Measurements from ENCODE around the gene IGSF3. TPM values are rescaled to one million over a fixed set of nuclear protein-coding genes. Genes with fewer than 3 reads are reported as not detected.
"Not testable (repeated sequence)": the region's sequence is repeated elsewhere in the genome, so short reads cannot be mapped to it uniquely, and the experiment has no call there.

IGSF3 gene
- total RNA-seq, 1 donor from 2014 or later, result 37.1 TPM

DNA sequence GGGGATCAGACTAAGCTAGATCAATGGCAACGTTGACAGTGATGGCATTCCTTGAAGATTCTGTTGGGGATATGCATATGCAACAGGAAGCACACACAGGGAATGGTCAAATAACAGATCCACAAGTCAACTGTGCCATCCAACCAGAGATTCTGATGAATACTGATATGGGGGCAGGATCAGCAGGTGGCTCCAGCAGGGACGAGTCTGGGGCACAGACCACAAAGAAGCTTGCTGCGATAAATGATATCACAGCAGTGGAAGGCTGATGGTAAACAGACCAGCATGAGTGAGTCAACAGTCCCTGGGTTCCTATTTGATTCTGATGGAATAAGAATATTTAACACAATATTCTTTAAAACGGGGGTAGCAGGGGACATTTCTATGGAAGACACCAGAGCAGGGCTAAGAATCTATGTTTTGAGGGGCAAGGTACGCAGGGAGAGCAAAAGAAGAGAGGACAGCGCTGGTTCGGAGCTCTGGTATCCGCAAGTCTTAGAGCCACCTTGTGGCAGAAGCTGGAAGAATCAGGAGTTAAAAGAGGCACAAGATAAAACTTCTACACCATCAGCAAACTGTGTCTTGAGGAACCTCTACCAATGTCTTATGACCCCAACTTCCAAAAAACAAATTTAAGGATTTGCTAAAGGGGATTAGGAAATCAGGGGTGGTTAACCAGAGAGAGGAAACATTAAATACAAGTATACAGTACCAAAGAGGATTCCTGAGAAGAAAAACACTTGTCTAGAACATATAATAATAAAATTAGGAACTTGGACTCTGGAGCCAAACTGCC is 71.4 kb downstream of the IGSF3 start:
- peak; percentile 16 for DNase-seq (ENCODE audit: low read depth)
- not testable (repeated sequence) for H3K27me3 ChIP-seq (ENCODE audit: control insufficient read depth, insufficient read depth, low read length); H3K36me3 ChIP-seq (ENCODE audit: control insufficient read depth, insufficient read depth, low read length); FAIRE-seq; H3K4me3 ChIP-seq (ENCODE audit: low read depth, low read length)
- TF ChIP-seq, protein P1, sequence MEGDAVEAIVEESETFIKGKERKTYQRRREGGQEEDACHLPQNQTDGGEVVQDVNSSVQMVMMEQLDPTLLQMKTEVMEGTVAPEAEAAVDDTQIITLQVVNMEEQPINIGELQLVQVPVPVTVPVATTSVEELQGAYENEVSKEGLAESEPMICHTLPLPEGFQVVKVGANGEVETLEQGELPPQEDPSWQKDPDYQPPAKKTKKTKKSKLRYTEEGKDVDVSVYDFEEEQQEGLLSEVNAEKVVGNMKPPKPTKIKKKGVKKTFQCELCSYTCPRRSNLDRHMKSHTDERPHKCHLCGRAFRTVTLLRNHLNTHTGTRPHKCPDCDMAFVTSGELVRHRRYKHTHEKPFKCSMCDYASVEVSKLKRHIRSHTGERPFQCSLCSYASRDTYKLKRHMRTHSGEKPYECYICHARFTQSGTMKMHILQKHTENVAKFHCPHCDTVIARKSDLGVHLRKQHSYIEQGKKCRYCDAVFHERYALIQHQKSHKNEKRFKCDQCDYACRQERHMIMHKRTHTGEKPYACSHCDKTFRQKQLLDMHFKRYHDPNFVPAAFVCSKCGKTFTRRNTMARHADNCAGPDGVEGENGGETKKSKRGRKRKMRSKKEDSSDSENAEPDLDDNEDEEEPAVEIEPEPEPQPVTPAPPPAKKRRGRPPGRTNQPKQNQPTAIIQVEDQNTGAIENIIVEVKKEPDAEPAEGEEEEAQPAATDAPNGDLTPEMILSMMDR (IDR thresholded peaks at IDR 0.05; ENCODE audit: insufficient read depth, low read length, severe bottlenecking), result peak; percentile 55

DNA sequence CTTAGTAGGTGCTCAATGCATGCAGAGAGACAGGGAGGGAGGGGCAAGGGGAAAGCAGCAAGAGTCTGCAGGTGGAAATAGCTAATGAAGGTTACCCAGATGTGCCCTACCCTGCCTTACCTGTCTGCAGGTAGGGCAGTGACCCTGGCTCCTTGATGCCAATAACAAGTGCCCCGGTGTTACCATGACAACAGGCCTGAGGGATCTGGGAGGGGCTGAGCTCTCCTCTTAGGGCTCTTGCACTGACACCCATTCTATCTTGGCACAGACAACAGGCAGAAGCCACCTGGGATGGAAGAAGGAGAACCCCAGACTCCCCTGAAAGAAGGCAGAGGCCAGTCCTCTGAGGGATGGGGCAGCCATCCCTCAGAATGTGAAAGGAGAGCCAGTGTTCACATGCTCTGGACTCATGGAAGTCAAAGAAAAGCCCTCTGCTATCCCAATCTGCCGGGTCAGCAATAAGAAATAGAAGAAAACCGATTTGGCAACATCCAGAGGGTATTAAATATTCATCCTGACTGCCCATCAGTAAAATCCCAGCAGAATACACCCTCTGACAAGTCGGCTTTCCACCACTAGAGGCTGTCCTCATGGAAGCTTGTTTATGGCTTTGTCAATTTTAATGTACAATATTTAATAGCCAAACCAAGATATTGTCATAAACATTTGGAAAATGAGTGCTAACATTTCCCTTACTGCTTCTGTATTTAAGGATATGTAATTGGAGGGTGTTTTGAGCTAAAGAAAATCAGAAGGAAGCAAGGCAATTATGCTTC is 72.3 kb downstream of the IGSF3 start:
- DNase-seq (ENCODE audit: low read depth); H3K27me3 ChIP-seq (ENCODE audit: control insufficient read depth, insufficient read depth, low read length); H3K36me3 ChIP-seq (ENCODE audit: control insufficient read depth, insufficient read depth, low read length); FAIRE-seq; H3K4me3 ChIP-seq (ENCODE audit: low read depth, low read length): not testable (repeated sequence)

DNA sequence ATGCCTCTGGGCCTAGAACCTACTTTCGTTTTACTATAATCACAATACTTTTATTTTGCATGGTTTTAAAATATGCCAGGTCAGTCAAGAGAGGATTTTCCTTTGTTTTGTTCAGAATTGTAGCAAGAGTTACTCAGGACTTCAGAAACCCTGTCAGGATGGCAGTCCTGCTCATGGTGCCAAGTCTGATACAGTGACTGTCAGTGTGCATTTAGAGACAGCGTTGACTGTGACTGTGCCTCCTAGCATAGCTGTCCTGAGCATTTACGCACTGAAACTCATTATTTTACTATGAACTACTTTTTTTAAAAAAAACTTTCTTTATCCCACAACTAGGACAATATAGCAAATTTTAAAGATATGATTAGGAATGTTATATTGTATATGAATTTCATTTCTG is 73.6 kb downstream of the IGSF3 start:
- FAIRE-seq; H3K36me3 ChIP-seq (ENCODE audit: control insufficient read depth, insufficient read depth, low read length); DNase-seq (ENCODE audit: low read depth); H3K27me3 ChIP-seq (ENCODE audit: control insufficient read depth, insufficient read depth, low read length); H3K4me3 ChIP-seq (ENCODE audit: low read depth, low read length): not testable (repeated sequence)

DNA sequence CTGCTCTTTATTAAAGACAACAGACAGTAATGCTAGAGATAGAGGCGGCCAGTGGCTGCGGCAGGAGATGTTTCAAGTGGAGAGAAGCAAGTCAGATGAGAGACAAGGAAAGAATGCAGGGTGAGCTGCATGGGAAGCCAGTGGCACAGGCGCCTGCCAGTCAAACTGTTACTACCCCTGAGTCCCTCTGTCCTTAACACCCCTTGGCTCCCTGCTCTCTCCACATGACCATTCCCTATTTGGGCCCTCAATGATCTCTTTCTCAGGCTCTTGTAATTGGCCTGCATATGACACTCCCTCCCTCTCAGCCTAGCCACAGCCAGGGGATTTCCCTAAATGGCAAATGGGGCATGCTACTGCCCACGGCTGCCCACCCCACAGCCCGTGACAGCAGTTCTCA is 74.1 kb downstream of the IGSF3 start:
- not testable (repeated sequence) for H3K4me3 ChIP-seq (ENCODE audit: low read depth, low read length); H3K27me3 ChIP-seq (ENCODE audit: control insufficient read depth, insufficient read depth, low read length); FAIRE-seq; H3K36me3 ChIP-seq (ENCODE audit: control insufficient read depth, insufficient read depth, low read length); DNase-seq (ENCODE audit: low read depth)

DNA sequence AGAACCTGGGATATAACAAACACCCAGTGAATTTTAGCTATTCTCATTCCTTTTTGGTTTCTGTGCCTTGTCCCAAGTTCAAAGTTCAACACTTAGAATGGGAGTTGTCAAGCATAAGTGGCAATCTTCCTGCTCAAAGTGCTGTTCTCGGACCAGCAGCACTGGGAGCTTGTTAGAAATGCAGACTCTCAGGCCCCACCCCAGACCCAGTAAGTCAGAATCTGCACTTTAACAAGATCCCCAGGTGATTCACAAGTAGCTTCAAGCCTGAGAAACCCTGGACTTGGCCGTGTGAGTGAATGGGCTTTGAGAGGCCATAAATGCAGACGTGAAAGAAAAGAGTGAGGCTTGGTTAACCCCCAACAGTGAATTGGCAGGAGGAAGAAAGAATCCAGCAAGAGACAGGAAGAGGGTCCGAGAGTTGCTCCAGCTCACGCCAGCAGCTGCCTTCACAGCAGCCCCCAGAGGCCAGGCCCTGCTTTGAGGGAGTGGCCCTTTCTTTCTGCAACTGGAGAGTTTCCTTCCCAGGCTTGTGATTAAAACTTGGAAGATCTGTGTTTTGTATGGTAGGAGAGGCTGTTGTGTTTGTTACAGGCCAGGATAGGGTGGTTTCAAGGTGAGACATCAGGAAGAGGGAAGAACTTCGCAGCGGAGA is 75.5 kb downstream of the IGSF3 start:
- H3K4me3 ChIP-seq (ENCODE audit: low read depth, low read length); H3K36me3 ChIP-seq (ENCODE audit: control insufficient read depth, insufficient read depth, low read length); FAIRE-seq; H3K27me3 ChIP-seq (ENCODE audit: control insufficient read depth, insufficient read depth, low read length); DNase-seq (ENCODE audit: low read depth): not testable (repeated sequence)

DNA sequence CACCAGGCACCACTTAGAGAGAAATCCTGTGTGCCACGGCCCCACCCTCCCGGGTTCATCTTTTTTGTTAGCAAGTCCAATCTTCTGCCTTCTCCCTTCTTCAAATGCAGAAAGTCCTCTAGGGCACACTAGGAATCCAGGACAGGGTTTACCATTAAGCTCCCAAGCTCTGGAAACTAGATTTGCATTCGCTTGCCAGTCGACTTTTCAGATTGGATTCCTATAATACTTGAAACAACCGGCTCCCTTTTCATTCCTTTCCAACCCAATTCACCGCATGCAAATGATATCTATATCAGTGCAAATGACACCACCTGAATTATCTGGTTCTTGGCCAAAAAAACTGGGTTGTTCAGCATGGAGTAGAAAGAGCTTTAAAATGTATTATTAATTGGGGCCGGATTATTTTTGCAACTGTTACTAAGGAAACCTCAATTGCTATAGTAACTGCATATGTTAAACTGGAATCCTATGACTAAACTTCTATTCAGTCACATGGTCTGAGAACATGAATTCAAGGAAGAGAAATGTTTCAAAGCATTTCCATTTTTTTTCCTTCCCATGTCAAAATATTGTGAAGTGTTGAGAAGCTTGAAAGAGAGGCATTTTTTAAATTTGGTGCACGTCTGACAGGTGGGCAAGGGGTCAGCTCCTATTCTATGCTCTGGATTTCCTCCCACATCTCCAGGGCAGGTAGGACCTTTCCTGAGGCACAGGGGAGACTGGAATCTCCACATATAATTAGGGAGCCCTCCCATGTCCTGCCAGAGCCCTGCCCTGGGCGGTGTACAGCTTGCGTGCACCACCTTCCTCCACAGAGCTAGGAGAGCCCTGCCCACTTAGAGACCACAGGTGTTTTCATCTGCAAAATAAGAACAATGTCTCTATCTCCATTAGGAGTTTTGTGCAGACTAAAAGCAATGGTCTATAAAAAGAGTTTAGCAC is 76.3 kb downstream of the IGSF3 start:
- not testable (repeated sequence) for H3K27me3 ChIP-seq (ENCODE audit: control insufficient read depth, insufficient read depth, low read length); H3K4me3 ChIP-seq (ENCODE audit: low read depth, low read length); FAIRE-seq; H3K36me3 ChIP-seq (ENCODE audit: control insufficient read depth, insufficient read depth, low read length)
- peak; percentile 20 for DNase-seq (ENCODE audit: low read depth)

DNA sequence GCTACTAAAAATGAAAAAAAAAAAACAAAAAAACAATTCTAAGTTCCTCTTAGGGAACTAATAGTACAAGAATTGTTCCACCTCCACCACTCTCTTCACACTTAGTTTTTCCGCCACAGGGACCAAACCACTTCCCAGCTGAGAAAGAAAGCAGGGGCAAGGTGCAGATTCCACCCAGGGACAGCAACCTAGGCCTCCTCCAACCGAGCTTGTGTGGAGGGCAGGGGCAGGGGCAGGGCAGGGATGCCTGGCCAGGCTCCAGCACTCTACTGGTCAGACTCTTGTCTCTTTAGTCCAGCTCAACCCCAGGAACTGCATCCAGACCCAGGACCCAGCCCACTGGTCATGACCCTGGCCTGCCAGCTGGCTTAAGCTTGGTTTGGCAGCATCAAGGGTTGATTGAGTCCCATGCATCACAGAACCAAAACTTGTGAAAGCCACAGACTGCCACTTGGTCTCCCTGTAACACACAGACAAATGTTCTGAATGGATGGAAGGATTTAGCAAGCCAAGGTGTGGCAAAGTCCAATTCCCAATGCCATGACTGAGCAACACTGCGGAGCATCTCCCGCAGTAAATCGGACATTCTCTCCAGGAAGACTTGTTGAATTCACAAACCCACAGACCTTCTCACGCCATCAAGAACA is 77.1 kb downstream of the IGSF3 start:
- FAIRE-seq, result peak; percentile 87
- not testable (repeated sequence) for DNase-seq (ENCODE audit: low read depth); H3K27me3 ChIP-seq (ENCODE audit: control insufficient read depth, insufficient read depth, low read length); H3K36me3 ChIP-seq (ENCODE audit: control insufficient read depth, insufficient read depth, low read length); H3K4me3 ChIP-seq (ENCODE audit: low read depth, low read length)

DNA sequence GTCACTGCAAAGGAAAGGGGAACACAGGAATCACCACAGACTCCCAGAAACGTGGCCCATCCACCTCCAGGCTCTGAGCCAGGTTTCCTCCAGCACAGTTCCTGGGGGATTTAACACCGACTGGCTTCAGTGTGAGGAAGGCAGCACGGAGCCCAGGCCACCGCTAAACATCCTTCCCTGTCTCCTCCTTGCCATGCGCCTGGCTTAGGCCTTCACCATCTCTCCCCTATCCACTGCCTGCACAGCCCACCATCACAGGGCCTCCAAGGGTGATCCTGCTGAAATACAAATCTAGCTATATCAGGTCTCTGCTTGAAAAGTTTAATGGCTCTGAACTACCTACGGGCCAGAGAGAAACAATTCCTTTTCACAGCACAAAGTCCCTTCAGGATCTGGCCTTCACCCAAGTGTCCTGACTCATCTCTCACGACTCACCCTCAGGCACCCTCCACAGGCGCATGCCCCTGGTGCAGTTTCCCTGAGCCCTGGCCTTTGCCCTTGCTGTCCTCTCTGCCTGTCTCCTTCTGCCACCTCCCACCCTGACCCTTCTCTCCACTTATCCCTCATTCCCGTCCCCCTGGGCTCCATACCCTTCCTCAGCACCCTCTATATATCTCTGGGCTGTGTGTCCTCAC is 78.3 kb downstream of the IGSF3 start:
- FAIRE-seq (peak; percentile 36), DNase-seq (ENCODE audit: low read depth) (peak; percentile 33)
- not testable (repeated sequence) for H3K27me3 ChIP-seq (ENCODE audit: control insufficient read depth, insufficient read depth, low read length); H3K4me3 ChIP-seq (ENCODE audit: low read depth, low read length)
- peaks cover 15% of the 10 kb centered on the region for H3K36me3 ChIP-seq (ENCODE audit: control insufficient read depth, insufficient read depth, low read length)

All from bronchial epithelial cell (primary cell).